Nephron progenitor cell (in vitro differentiated cells): ENCODE results near the gene FHL3.

ENCODE experiments used
- DNase-seq: peaks from one replicate; pipeline ENCODE4 v3.0.0; 2021
- H3K27ac Mint-ChIP-seq: 2 replicates; pipeline ENCODE4 v1.8.0; 2021; ENCODE audit warnings: mild to moderate bottlenecking, moderate library complexity, mixed read lengths
- H3K27me3 Mint-ChIP-seq: 2 replicates; pipeline ENCODE4 v1.8.0; 2021; ENCODE audit warnings: mild to moderate bottlenecking, low read depth, mixed read lengths; ENCODE audit not compliant: poor library complexity
- H3K36me3 Mint-ChIP-seq: 2 replicates; pipeline ENCODE4 v1.8.0; 2021; ENCODE audit warnings: low read depth, mixed read lengths
- H3K4me1 Mint-ChIP-seq: 2 replicates; pipeline ENCODE4 v1.8.0; 2021; ENCODE audit warnings: mixed read lengths
- H3K4me3 Mint-ChIP-seq: 2 replicates; pipeline ENCODE4 v1.8.0; 2021; ENCODE audit warnings: mild to moderate bottlenecking, moderate library complexity, mixed read lengths
- H3K9me3 Mint-ChIP-seq: 2 replicates; pipeline ENCODE4 v1.8.0; 2021; ENCODE audit warnings: mild to moderate bottlenecking, moderate library complexity, mixed read lengths
- CTCF ChIP-seq: fragments of 200-600 bp; sonication (generic); IDR thresholded peaks from 2 replicates; pipeline ENCODE4 v1.5.0; 2021; ENCODE audit warnings: antibody characterized with exemption

The FHL3 gene

GRCh38 chr1:37997256-37998088, 7.8 kb downstream of the FHL3 start:
- H3K9me3 Mint-ChIP-seq: no peaks in the 10 kb centered on the region
- no peak for DNase-seq
- H3K36me3 Mint-ChIP-seq: peaks cover 29% of the 10 kb centered on the region
- TF ChIP-seq CTCF: no peak
- H3K4me1 Mint-ChIP-seq: peaks cover 63% of the 10 kb centered on the region
- H3K27me3 Mint-ChIP-seq: peaks cover 4% of the 10 kb centered on the region
- no peak overlapping the region for H3K4me3 Mint-ChIP-seq
- no peak overlapping the region for H3K27ac Mint-ChIP-seq

DNA sequence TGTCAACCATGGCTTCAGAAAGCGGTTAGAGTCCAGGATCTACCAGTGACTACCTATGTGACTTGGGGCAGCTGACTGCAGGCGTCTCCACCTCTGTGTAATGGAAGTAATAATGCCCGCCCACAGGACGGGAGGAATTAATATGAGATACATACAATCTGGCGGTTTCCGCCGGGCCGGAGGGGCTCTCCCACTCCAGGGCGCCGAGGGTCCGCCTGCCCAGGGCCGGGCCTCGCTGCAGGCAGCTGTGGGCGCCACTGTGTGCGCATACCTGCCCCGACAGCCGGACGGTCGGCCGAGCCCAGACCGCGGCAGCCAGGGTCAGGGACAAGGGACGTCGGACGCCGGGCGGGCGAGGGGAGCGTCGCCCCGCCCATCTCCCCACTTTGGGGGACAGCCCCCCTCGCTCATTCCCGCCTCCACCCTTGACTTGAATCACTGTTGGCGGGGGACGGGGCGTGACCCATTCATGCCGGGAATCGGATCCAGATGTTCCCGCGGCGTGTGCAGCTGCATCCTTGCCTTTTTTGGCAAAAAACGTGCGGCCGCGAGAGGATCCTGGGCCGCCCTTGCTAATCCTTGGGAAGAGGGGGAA, 9.5 kb downstream of the FHL3 start:
- Mint-ChIP-seq H3K27ac (no peak overlapping the region), H3K36me3 (peaks cover 36% of the 10 kb centered on the region), H3K4me3 (peak overlapping the region; percentile 74), H3K27me3 (peaks cover 4% of the 10 kb centered on the region), H3K9me3 (no peaks in the 10 kb centered on the region), H3K4me1 (peaks cover 51% of the 10 kb centered on the region)
- peak; percentile 70 for DNase-seq
- no peak for TF ChIP-seq CTCF

DNA sequence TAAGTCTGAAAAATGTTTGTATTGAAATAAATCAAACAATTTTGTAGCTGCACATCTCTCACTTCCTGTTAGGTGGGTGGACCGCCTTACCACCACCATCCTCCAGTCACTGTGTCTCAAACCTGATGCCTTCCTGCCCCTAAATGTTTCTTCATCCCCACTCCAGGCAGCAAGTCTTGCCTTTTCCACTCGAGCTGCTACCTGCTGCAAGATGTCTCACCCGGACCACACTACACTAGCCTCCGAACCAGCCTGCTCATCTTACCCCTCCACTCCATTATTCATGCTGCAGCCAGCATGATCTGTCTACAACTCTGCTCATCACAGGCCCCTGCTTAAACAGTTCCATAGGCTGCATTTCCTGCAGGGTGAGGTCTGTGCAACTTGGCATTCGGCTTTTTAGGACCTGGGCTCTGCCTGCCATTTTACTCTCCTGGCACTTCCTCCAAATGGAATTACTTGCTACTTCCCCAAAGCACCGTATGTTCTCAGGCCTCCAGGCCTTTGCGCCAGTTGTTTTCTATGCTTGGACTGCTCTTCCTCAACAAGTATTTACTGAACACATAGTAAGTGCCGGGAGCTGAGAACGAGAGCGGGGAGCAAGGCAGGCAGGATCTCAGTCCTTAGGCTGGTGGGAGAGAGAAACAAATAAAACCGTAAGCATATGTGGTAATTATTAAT, 10.3 kb downstream of the FHL3 start:
- Mint-ChIP-seq H3K27ac (no peak overlapping the region), H3K4me1 (peaks cover 48% of the 10 kb centered on the region), H3K27me3 (peaks cover 4% of the 10 kb centered on the region), H3K36me3 (peaks cover 36% of the 10 kb centered on the region), H3K9me3 (no peaks in the 10 kb centered on the region), H3K4me3 (peak overlapping the region; percentile 63)
- DNase-seq: no peak
- TF ChIP-seq CTCF: no peak

GRCh38 chr1:37989361-37989930, 15.9 kb downstream of the FHL3 start:
- no peaks in the 10 kb centered on the region for H3K9me3 Mint-ChIP-seq
- peaks cover 36% of the 10 kb centered on the region for H3K36me3 Mint-ChIP-seq
- TF ChIP-seq CTCF: no peak
- peak overlapping the region; percentile 99 for H3K4me3 Mint-ChIP-seq
- peak overlapping the region; percentile 97 for H3K27ac Mint-ChIP-seq
- peak; percentile 51 for DNase-seq
- H3K4me1 Mint-ChIP-seq: peaks cover 20% of the 10 kb centered on the region
- H3K27me3 Mint-ChIP-seq: no peaks in the 10 kb centered on the region

- Mint-ChIP-seq H3K36me3 (peaks cover 38% of the 10 kb centered on the region), H3K27ac (no peak overlapping the region), H3K4me1 (peaks cover 20% of the 10 kb centered on the region), H3K9me3 (no peaks in the 10 kb centered on the region), H3K4me3 (peak overlapping the region; percentile 15), H3K27me3 (no peaks in the 10 kb centered on the region)
- no peak for TF ChIP-seq CTCF
- DNase-seq: no peak
Observed at GRCh38 chr1:37987679-37988078, 17.6 kb downstream of the FHL3 start.
